ENCODE data around the gene ENDOG.

DNA sequence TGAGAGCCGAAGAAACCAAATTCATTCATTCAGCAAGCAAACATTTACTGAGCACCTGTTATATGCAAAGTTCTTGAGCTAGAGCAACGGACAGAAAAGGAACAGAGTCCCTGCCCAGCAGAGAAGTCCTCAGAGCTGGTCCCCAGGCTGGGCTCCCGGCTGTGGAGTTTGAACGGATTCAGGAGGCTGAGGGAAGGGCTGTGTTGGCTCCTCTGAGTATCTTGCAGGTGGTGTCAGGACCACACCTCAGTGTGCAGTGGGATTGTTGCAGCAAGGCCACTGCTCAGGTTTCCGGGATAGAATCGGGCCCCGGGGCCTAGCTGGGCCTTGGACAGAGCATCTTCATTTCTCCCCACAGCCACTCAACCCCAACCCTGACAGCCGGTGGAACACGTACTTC, 26.2 kb upstream of the ENDOG start:
- TF ChIP-seq, protein P1, sequence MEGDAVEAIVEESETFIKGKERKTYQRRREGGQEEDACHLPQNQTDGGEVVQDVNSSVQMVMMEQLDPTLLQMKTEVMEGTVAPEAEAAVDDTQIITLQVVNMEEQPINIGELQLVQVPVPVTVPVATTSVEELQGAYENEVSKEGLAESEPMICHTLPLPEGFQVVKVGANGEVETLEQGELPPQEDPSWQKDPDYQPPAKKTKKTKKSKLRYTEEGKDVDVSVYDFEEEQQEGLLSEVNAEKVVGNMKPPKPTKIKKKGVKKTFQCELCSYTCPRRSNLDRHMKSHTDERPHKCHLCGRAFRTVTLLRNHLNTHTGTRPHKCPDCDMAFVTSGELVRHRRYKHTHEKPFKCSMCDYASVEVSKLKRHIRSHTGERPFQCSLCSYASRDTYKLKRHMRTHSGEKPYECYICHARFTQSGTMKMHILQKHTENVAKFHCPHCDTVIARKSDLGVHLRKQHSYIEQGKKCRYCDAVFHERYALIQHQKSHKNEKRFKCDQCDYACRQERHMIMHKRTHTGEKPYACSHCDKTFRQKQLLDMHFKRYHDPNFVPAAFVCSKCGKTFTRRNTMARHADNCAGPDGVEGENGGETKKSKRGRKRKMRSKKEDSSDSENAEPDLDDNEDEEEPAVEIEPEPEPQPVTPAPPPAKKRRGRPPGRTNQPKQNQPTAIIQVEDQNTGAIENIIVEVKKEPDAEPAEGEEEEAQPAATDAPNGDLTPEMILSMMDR (conservative IDR thresholded peaks at IDR 0.05 in 1 of 2, IDR thresholded peaks at IDR 0.05 in 1 of 2; ENCODE audit: extremely low read depth in 1 of 2, insufficient read depth in 1 of 2, low read depth in 1 of 2, low read length in 2 of 2): no peak
- no peak for TF ChIP-seq EZH2 (IDR thresholded peaks at IDR 0.05; ENCODE audit: borderline replicate concordance, low read length)

Measured in mammary epithelial cell (primary cell).